Neuron (in vitro differentiated cells): ENCODE results near the gene KCNH8.
"Not testable (repeated sequence)": the region's sequence is repeated elsewhere in the genome, so short reads cannot be mapped to it uniquely, and the experiment has no call there.

Experiments
- H2AFZ ChIP-seq: one replicate; pipeline ENCODE4 v1.6.1; 2013; ENCODE audit warnings: low read depth, mild to moderate bottlenecking, inconsistent platforms, low read length, moderate library complexity
- H3K27me3 ChIP-seq: one replicate; pipeline ENCODE4 v1.6.1; 2013; ENCODE audit warnings: low read length; ENCODE audit not compliant: insufficient read depth
- H3K36me3 ChIP-seq: one replicate; pipeline ENCODE4 v1.6.1; 2013; ENCODE audit warnings: low read length; ENCODE audit not compliant: insufficient read depth
- H3K4me1 ChIP-seq: one replicate; pipeline ENCODE4 v1.6.1; 2013; ENCODE audit warnings: low read length; ENCODE audit not compliant: insufficient read depth
- H3K4me3 ChIP-seq: 2 replicates; pipeline ENCODE4 v1.5.1; 2013; ENCODE audit warnings: mild to moderate bottlenecking, low read length, moderate library complexity
- H3K9me3 ChIP-seq: one replicate; pipeline ENCODE4 v1.6.1; 2013; ENCODE audit warnings: low read length

Gene KCNH8

DNA sequence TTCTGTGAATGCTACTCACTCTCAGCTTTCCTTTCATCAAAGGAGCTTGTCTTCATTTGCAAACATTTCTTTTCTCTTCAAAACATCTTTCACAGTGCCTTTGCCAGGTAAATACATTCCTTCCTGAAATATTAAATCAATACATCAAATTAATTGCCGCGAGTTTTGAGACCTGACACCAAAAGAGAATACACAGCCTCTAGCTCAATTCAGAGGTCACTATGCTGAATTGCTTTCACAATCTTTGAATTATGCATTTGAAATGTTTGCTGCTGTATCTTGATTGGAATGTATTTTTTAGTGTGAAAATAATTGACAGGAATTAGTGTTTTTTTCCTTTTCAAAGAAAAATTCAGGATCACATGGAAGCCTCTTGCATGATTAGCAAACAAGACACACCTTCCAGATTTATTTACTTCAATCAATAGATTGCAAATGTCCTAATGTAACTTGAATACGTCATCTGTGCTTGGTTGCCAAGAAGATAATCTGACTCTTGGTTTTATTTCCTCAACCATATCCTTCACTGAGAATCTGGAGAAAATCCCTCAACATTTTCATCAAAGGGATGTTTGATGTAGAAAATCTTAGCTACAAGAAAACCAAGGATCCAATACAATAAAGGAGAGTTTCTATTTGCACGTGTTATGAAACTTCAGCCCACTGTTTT lies 83.6 kb downstream of the KCNH8 start:
- no peak overlapping the region for H2AFZ ChIP-seq
- no peaks in the 10 kb centered on the region for H3K36me3 ChIP-seq
- peaks cover 4% of the 10 kb centered on the region for H3K9me3 ChIP-seq
- H3K4me3 ChIP-seq: no peak overlapping the region
- H3K4me1 ChIP-seq: no peaks in the 10 kb centered on the region
- no peaks in the 10 kb centered on the region for H3K27me3 ChIP-seq

DNA sequence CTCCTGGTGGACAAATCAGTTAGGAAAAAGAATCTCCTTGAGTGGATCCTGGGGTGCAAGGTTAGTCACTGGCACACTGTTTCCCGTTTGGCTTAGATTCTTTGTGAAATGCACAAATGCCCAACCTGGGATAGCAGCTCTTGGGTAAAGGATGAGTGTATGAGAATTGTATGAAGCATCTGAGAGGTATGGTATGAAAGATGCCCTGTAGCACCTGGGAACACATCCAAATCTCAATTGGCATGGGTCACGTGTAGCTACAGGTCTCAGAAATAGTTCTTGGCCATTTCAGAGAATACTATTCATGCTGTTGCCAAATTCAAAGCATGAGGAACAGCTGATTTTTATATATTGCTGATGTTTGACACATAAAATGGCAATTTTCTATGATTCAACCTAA lies 84.3 kb downstream of the KCNH8 start:
- Histone ChIP-seq H3K36me3 (no peaks in the 10 kb centered on the region), H3K27me3 (no peaks in the 10 kb centered on the region), H3K4me1 (no peaks in the 10 kb centered on the region), H3K4me3 (no peak overlapping the region), H2AFZ (no peak overlapping the region), H3K9me3 (peaks cover 4% of the 10 kb centered on the region)

DNA sequence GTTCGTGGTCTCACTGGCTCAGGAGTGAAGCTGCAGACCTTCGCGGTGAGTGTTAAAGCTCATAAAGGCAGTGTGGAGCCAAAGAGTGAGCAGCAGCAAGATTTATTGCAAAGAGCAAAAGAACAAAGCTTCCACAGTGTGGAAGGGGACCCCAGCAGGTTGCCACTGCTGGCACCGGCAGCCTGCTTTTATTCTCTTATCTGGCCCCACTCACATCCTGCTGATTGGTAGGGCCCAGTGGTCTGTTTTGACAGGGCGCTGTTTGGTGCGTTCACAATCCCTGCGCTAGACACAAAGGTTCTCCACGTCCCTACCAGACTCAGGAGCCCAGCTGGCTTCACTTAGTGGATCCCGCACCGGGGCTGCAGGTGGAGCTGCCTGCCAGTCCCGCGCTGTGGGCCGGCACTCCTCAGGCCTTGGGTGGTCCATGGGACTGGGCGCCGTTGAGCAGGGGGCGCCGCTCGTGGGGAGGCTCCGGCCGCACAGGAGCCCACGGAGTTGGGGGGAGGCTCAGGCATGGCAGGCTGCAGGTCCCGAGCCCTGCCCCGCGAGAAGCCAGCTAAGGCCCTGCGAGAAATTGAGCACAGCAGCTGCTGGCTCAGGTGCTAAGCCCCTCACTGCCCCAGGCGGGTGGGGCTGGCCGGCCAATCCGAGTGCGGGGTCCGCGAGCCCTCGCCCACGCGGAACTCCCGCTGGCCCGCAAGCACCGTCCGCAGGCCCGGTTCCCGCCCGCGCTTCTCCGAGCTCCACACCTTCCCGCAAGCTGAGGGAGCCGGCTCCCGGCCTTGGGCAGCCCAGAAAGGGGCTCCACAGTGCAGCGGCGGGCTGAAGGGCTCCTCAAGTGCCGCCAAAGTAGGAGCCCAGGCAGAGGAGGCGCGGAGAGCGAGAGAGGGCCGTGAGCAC lies 85.8 kb downstream of the KCNH8 start:
- H3K4me3 ChIP-seq, H2AFZ ChIP-seq, H3K36me3 ChIP-seq, H3K27me3 ChIP-seq, H3K9me3 ChIP-seq, H3K4me1 ChIP-seq: not testable (repeated sequence)

DNA sequence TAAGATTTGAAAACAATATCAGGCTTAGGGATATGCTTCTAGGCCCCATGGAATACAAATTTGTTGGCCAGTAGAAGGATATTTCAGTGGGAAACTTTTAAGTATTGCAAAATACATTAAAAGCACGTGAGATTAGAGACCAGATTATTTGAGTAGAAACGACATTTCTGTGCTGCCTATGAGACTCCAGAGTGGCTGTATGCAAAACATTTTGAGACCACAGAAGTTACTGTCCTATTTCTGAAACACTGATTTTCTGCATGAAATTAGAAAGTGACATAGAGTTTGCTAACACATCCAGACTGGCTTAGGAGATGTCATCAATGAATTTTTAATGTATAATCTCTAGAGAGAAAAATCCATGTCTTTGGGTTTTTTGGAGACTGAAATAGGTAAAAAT lies 99.8 kb downstream of the KCNH8 start:
- H3K4me1 ChIP-seq: no peaks in the 10 kb centered on the region
- H3K27me3 ChIP-seq: no peaks in the 10 kb centered on the region
- H2AFZ ChIP-seq: no peak overlapping the region
- no peaks in the 10 kb centered on the region for H3K36me3 ChIP-seq
- H3K4me3 ChIP-seq: no peak overlapping the region
- no peaks in the 10 kb centered on the region for H3K9me3 ChIP-seq

DNA sequence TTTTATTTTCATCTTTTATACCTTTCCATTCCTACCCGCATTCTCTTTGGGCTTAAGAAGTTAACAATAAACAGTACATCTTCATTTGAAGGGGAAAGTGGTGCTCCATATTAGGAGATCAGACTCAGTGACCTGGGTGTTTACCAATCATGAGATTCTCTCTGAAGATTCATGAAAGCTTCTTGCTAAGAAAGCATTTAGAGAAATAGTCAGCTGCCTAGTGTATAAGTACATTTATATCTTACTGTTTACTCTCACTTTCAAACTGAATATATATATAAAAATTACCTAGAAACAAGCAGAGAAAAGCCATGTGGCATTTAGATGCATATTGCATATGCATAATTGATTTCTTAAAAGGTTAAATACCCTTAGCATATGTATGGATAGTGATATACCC lies 100.5 kb downstream of the KCNH8 start:
- no peaks in the 10 kb centered on the region for H3K27me3 ChIP-seq
- H3K36me3 ChIP-seq: no peaks in the 10 kb centered on the region
- no peaks in the 10 kb centered on the region for H3K4me1 ChIP-seq
- no peak overlapping the region for H2AFZ ChIP-seq
- H3K4me3 ChIP-seq: no peak overlapping the region
- H3K9me3 ChIP-seq: no peaks in the 10 kb centered on the region

DNA sequence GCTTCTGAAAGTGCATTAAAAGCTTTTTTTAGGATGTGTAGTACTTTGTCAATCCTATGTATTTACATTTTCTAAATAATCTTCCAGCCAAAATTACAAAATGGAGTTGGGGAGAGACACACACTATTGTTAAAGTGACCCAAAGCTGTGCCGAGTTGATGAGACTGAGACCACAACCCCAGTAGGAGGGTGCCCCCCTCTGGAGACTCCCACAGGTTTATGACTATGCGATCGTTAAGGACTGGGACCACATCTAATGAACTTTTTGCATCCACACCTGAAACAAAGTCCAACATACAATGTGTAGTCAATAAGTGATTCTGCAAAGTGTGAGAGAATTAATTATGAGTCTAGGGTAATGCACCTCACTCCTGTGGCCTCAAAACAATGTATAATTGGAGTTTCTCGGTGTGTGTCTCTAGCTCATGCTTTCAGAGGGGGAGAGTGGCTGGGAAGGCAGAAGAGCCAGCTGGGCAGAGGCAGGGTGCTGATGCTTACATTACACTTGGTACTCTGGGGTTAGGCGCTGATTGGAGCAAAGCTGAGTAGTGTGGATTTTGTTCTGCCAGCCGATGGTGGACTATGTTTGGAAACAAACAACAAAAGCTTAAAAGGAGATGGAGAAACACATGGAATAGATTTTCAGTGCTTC lies 102.8 kb downstream of the KCNH8 start:
- H3K4me1 ChIP-seq: no peaks in the 10 kb centered on the region
- no peak overlapping the region for H2AFZ ChIP-seq
- no peak overlapping the region for H3K4me3 ChIP-seq
- H3K36me3 ChIP-seq: peaks cover 2% of the 10 kb centered on the region
- peaks cover 2% of the 10 kb centered on the region for H3K9me3 ChIP-seq
- no peaks in the 10 kb centered on the region for H3K27me3 ChIP-seq

DNA sequence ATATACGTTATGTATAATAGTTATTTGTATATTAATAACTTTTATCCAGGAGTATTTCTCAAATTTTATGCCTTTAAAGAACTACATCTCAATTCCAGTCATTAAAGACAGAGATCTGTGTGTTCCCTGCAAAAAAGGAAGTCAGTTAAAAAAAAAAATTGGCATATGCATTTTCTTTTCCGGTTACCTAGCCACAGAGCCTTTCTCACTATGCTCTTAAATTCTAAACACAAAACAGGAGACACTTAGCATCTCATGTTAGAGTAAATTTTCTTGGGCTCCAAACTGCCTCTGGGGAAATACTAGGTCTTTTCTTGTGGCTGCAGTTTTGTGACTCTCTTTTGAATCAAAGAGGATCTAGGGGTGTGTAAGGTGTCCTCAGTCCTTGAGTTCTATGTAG lies 105.9 kb downstream of the KCNH8 start:
- Histone ChIP-seq H3K9me3 (peaks cover 2% of the 10 kb centered on the region), H3K4me3 (no peak overlapping the region), H3K4me1 (no peaks in the 10 kb centered on the region), H2AFZ (no peak overlapping the region), H3K36me3 (peaks cover 2% of the 10 kb centered on the region), H3K27me3 (no peaks in the 10 kb centered on the region)

DNA sequence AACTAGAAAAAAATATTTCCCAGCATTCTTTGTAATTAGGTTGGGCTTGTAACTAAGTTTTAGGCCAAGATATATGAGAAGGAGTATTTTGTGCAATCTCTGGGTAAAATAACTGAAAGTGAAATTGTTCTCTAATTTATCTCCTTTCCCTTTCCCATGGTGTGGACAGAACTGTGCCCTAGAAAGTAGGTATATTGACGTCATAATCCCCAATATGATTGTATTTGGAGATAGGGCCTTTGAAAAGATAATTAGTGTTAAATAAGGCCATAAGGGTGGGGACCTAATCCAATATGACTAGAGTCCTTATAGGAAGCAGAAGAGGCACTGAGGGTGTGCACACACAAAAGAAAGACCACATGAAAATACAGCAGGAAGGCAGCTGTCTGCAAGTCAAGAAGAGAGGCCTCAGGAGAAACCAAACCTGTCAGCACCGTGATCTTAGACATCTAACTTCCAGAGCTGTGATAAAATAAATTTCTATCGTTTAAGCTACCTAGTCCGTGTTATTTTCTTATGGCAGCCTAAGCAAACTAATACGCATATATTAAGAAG lies 106.6 kb downstream of the KCNH8 start:
- H3K4me3 ChIP-seq: no peak overlapping the region
- no peak overlapping the region for H2AFZ ChIP-seq
- peaks cover 2% of the 10 kb centered on the region for H3K9me3 ChIP-seq
- H3K36me3 ChIP-seq: peaks cover 3% of the 10 kb centered on the region
- H3K27me3 ChIP-seq: no peaks in the 10 kb centered on the region
- H3K4me1 ChIP-seq: no peaks in the 10 kb centered on the region

DNA sequence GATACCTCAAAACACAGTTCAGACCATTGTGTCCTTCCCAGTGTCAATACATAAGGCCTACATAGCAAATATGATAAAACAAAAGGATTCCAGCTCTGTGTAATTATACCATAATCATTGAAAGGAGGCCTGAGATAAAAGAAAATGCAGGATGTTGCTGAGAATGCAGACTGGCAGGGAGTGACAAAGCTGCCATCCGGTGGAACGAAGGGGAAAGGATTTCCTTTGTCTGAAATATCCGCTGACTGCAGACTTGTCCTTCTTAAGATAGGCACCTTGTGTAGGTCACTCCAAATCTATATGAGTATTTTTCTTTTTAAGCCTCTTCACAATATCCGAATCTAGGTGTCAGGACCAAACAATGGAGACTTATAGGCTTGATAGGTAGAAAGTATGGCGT lies 108.0 kb downstream of the KCNH8 start:
- Histone ChIP-seq H3K36me3 (peaks cover 5% of the 10 kb centered on the region), H3K9me3 (peaks cover 2% of the 10 kb centered on the region), H3K4me1 (no peaks in the 10 kb centered on the region), H2AFZ (no peak overlapping the region), H3K27me3 (no peaks in the 10 kb centered on the region), H3K4me3 (no peak overlapping the region)

DNA sequence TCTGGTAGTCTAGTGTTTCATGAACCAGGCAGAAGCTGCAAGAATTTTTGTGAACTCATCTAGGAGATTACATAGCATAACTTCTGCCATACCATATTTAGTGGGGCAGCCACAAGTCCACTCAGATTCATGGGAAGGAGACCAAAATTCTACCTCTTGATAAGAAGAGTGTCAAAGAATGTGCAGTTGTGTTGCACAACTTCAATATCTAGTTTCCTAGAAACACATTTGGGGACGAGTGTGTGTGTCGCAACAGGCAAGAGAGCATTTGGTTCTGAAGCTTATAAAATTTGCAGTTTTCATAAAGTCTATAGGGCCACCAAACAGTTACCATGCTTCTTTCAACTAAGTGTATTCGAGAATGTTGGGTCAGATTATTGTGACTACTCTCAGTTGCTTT lies 115.3 kb downstream of the KCNH8 start:
- Histone ChIP-seq H3K4me3 (no peak overlapping the region), H3K4me1 (peaks cover 18% of the 10 kb centered on the region), H3K27me3 (no peaks in the 10 kb centered on the region), H3K9me3 (no peaks in the 10 kb centered on the region), H2AFZ (no peak overlapping the region), H3K36me3 (peaks cover 2% of the 10 kb centered on the region)

DNA sequence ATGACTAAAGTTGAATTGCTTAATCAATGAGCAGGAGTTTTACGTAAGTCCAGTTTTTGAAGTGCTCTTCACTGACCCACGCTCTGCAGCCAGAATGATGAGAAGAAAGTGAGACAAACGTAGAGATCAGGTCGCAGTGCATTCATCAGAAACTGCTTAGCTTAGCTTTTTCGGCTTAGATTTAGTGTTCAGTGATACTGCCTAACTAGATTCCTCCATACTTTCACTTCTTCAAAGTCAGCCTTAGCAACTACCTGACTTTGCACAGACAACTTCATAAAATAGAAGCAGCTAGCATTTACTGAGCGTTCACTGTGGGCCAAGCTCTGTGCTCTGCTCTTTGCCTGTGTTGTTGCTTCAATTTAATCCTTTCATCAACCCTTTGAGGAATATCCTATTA lies 116.1 kb downstream of the KCNH8 start:
- no peak overlapping the region for H2AFZ ChIP-seq
- H3K4me3 ChIP-seq: no peak overlapping the region
- peaks cover 18% of the 10 kb centered on the region for H3K4me1 ChIP-seq
- no peaks in the 10 kb centered on the region for H3K9me3 ChIP-seq
- H3K27me3 ChIP-seq: no peaks in the 10 kb centered on the region
- peaks cover 2% of the 10 kb centered on the region for H3K36me3 ChIP-seq

DNA sequence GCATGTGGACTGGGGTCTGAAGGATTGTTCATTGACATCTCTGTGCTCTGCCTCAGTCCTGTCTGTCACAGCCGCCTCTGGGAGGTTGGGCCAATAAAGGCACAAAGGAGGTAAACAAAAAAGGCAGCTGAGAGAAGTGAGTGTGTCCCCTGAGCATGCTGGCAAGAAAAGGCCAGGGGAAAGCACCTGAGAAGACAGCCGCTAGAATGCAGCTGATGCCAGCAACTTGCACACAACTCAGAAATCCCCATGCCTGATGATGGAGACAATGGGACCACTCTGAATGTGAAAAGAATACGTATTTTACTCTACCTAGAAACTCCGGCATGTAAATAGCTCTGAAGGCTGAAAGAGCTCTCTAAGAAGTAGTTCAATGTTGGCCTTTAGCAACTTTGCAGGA lies 118.7 kb downstream of the KCNH8 start:
- peaks cover 18% of the 10 kb centered on the region for H3K4me1 ChIP-seq
- H3K27me3 ChIP-seq: no peaks in the 10 kb centered on the region

DNA sequence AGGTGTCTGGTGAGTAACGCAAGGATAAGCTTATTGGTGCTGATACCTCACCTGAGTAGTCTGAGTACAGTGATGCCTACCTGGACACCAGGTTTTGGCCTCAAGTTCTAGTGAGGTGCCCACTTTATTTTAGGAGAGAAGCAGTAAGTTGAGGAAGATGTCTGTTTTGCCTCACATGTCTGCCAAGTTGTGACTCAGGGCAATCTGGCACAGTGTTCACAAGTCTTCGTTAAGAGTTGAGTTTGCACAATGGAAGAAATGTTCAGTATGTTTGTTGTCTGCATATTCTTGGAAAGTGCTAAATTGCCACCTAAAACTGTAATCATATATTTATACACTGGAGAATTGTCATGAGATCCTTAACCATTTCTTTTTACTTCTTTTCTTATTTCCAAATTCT lies 122.2 kb downstream of the KCNH8 start:
- Histone ChIP-seq H2AFZ (no peak overlapping the region), H3K27me3 (no peaks in the 10 kb centered on the region), H3K4me1 (peaks cover 18% of the 10 kb centered on the region), H3K36me3 (peaks cover 3% of the 10 kb centered on the region), H3K9me3 (no peaks in the 10 kb centered on the region), H3K4me3 (no peak overlapping the region)

More for the DNA sequence above, 118.7 kb downstream of the KCNH8 start:
- peaks cover 3% of the 10 kb centered on the region for H3K36me3 ChIP-seq
- H2AFZ ChIP-seq: no peak overlapping the region
- no peak overlapping the region for H3K4me3 ChIP-seq
- no peaks in the 10 kb centered on the region for H3K9me3 ChIP-seq
